GM12874 (cell line): ENCODE data around the gene GSG1L.

ENCODE experiments used
- TF ChIP-seq, protein P1 (sequence below): IDR thresholded peaks from 2 replicates; pipeline ENCODE4 v1.5.1; 2011; ENCODE audit warnings: low read depth, mild to moderate bottlenecking, control low read depth, low read length, moderate library complexity; ENCODE audit not compliant: insufficient read depth

GSG1L gene

DNA sequence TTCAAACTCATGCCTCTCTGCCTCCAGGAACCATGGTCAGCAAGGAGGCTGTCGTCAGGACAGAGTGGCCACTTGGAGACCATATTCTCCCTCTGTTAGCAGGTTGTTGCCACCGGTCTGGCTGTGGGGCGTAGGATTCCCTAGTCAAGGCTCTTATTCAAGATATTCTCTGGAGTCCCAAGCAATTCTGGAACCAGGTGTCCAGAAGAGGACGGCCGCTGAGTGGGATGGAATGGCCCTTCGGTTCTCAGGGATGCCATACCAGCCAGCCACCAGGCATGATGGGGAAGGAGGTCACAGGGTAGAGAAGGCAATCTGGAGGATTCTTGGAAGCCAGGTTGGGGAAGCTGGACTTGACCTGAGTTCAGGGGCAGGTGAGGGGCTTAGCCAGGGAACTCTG, 173.5 kb downstream of the GSG1L start:
- TF ChIP-seq, protein P1, sequence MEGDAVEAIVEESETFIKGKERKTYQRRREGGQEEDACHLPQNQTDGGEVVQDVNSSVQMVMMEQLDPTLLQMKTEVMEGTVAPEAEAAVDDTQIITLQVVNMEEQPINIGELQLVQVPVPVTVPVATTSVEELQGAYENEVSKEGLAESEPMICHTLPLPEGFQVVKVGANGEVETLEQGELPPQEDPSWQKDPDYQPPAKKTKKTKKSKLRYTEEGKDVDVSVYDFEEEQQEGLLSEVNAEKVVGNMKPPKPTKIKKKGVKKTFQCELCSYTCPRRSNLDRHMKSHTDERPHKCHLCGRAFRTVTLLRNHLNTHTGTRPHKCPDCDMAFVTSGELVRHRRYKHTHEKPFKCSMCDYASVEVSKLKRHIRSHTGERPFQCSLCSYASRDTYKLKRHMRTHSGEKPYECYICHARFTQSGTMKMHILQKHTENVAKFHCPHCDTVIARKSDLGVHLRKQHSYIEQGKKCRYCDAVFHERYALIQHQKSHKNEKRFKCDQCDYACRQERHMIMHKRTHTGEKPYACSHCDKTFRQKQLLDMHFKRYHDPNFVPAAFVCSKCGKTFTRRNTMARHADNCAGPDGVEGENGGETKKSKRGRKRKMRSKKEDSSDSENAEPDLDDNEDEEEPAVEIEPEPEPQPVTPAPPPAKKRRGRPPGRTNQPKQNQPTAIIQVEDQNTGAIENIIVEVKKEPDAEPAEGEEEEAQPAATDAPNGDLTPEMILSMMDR: no peak

DNA sequence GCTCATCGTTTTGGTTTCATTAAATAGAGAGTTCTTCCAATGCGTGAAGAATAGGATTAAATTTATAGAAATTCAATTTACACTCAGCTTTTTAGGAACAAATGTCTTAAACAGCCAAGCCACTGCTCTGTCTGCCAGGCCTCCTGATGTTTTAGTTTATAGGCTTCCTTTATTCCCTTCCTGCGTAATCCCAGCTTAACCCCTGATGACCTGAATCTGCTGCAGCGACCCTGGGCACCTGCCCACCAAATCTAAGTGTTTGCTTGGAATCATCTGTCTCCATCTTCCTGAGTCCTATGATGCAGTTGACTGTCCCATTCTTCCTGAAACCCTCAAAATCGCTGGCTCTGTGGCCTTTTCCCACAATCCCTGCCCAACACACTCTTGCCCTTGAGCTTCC, 179.9 kb downstream of the GSG1L start:
- TF ChIP-seq, protein P1: no peak

DNA sequence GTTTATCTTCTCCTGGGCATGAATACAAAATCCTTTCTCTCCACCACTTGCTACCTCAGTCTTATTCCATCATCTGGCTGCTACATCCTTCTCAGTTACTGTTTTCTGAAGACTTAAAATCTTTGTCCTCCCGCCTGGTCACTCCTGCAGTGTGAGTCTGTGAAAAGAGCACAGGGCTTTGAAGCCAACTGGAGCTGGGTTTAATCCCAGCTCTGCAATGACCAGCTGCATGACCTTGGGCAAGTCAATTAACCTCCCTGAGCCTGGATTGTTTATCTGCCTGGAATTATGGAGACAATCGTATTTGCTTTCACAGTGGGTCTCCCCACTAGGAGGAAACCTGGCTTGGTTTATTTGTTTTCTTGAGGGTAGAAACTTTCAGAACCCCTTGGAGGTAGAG, 183.2 kb downstream of the GSG1L start:
- TF ChIP-seq, protein P1: no peak

DNA sequence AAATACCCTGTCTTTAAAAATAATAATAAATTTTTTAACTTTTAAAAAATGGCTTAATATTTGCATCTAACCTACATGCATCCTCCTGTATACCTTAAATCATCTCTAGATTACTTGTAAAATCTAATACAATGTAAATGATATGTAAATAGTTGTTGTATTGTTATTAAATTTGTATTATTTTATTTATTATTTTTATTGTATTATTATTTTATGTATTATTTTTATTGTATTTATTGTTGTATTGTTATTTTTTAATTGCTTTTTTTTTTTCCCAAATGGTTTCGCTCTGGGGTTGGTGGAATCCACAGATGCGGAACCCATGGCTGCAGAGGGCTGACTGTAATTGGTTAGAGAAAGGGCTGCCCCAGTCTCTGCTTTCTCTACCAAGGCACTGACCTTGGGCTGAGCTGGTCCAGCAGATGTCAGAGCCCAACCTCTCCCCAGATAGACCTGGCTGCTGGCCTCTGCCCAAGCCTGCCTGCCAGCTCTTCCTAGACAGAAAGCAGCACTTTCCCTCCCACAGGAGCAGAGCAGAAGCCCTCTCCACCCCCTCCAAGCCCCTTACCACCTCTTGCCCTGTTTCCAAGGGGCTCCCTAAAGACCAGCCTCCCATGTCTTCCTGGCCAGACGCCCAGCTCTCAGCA, 183.8 kb downstream of the GSG1L start:
- TF ChIP-seq, protein P1: no peak

DNA sequence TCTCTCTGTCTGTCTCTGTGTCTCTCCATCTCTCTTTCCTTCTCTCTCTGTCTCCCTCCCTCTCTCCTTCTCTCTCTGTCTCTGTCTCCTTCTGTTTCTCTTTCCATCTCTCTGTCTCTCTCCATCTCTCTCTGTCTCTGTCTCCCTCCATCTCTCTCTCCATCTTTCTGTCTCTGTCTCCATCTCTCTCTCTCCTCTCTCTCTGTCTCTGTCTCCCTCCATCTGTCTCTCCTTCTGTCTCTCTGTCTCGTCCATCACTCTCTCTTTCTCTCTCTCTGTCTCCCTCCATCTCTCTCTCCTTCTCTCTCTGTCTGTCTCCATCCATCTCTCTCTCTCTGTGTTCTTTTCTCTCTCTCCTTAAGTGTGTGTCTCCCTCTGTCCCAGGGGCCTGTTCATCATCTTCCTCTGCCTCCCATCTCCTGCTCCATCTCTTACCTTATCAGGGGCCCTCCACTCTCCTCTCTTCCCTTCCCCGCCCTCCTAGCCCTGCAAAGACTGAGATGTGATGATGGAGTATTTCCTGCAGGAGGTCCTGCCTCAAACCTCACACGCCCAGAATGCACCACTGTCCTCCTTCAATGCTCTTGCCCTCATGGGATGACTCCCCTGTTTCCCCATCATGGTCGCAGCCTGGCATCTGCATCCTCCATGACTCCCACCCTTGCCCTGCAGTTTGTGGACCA, 193.3 kb downstream of the GSG1L start:
- TF ChIP-seq, protein P1: no peak

DNA sequence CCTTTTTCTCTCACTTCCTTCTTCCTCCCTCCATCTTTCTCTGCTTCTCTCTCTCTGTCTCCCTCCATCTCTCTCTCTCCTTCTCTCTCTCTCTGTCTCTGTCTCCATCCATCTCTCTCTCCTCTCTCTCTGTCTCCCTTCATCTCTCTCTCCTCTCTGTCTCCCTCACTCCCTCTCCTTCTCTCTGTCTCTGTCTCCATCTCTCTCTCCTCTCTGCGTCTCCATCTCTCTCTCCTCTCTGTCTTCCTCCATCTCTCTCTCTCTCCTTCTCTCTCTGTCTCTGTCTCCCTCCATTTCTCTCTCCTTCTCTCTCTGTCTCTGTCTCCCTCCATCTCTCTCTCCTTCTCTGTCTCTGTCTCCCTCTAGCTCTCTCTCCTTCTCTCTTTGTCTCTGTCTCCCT, 194.1 kb downstream of the GSG1L start:
- TF ChIP-seq, protein P1: no peak

DNA sequence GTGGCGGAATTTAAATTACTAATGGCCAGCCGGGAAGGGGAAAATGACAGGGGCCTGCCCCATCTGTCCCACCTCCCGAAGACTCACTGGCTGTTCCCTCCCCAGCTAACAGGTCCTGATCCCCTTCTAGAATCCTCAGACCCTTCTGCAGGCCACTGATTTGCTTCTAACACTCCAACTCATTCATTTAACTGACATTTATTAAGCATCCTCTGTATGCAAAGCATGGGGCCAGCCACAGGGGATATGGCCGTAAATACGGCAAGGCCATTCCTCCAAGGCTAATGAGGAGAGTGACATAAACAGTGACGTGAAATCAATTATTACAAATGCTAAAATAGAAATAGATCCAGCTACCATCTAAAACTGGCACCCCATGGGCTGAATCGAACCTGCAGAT, 195.3 kb downstream of the GSG1L start:
- TF ChIP-seq, protein P1: no peak
